Fibroblast of skin of left quadriceps (primary cell): ENCODE data around the gene PRRT1.

Source experiments
- DNase-seq, 2 experiments: peaks; one replicate each; pipeline ENCODE4 v3.0.0-alpha.2; 2013; ENCODE audit warnings: low read depth in 2 of 2

PRRT1 gene

DNA sequence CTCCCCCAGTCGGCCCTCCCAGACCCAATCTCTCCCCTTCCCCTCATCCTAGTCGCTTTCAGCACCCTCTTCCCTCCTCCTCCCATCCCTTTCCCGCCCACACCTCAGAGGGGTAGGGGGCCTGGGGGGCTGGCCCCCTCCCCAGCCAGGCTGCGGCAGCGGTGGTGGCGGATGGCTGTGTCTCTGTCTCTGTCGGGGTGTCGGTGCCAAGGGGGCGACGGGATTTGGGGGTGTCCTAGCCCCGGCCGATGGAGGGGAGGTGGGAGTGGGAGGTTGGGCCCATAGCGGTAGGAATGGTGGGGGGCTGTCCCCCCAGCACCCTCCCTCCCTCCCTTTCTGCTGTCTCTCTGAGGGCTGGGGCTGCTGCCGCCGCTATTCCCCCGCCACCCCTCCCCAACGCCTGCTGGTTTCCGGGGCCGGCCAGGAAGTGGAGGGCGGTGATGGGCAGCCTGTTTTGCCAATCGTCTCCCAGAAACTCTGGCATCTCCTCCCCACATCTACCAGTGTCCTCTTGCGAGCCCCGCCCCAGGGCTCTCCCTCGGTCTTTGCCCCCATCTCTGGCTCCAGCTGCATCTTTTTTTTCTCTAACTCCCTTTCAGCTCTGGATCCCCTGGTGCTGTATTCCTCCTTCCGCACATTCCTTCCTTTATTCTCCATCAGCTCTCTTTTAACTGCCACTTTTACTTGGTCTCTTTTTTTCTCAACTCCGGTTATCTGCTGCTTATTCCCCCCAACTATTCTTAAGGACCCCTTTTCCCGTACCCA, 24.2 kb upstream of the PRRT1 start, which contains the start of gene AGPAT1:
AGPAT1 (minus strand) TSS at position 374 of the 765 bp plus-strand sequence. CDS start 4,588 bp downstream, outside the sequence.
- peak; percentile 96 for DNase-seq

DNA sequence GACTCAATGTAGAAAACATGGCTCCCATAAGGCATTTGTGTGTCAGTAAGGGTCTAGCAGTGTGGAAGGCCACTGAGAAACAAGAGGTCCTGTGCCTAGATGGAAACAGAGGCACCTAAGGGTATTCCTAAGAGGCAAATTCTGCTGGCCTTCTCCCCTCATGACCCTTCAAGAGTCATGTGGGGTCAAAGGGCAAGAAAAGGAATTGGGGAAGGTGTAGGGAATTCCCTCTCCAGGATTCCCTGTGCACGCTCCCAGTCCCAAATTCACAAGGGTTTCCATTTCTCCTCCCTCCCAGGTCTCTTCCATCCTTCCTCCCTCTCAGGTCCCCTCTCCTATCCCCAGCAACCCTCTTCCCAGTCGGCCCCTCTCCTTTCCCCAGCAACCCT, 23.6 kb upstream of the PRRT1 start:
- no peak for DNase-seq

DNA sequence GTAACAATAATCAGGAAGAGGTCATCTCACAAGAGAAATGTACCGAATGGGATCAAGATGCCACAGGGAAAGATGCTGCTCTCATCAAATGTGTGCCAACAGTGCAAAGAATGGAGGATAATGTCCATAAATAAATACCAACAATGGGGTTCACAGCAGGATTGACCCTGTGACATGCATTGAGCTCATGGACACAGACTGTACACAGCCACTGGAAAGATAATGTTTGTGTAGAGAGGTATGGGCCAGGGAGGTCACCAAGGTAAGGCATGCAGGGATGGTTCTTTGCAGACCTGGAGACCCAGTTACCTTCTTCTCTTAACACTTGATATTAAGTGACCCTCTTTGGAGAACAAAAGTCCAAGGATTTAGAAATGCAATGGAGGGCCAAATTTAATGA, 22.7 kb upstream of the PRRT1 start:
- DNase-seq: no peak

DNA sequence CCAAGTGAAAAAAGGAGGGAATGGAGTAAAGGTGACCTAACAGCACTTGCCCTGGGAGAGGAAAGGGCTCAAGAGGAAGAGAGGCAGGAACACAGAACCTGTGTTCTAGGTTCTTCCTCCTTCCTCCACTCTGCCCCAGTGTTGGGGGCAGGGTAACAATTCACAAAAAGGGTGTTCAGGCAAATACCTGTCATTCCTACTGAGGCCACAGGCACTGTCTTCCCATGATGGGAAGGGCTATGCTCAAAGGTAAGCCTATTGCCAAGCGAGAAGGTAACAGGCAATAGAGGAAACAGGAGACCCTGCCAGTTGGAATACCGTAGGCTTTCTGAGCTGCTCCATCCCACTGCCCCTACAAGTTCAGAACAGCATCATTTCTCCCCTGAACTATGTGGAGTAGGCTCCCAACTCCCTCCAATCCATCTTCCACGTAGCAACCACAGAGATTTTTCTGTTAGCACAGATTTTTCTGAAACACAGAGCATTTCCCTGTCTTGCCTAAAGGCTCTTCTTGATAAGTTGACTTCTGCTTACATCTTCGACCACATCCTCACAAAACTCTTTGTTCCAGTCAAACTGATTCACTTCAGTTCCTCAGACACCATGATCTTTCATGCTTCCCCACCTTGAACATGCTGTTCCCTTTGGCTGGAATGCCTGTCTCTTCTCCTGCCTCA, 21.4 kb upstream of the PRRT1 start:
- no peak for DNase-seq

DNA sequence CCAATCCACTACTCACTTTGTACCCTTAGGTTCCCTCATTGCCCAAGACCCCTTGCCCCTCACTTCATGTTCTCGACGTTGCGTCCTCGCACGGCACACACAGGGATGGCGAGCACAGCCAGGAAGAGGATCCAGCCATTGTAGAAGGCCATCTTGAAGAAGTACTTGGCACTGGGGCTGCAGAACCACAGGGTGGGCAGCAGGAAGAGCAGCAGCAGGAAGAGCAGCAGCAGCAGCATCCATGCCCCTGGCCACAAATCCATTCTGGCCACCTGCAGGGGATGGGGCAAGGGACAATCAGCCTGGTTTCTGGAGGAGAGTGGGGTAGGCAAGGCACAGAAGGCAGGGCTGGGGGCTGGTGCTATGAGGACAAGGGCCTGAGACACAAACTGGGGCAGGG, 19.5 kb upstream of the PRRT1 start:
- DNase-seq: no peak

DNA sequence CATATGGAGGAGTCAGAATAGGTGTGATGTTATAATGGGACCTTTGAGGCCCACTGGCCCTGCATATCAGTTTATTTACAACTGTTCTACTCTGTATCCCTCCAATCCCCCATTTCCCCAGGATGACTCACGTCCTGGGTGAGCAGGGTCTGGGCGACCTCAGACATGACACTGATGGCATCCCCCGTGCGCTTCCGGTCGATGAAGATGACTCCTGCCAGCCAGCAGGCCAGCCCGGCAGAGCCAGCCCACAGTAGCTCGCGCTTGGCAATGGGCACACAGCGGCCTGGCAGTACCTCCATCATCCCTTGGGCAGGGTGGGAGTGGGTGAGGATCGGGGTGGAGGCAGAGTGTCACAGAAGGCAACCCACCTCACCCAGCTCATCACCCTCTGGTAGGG, 18.6 kb upstream of the PRRT1 start:
- no peak for DNase-seq

DNA sequence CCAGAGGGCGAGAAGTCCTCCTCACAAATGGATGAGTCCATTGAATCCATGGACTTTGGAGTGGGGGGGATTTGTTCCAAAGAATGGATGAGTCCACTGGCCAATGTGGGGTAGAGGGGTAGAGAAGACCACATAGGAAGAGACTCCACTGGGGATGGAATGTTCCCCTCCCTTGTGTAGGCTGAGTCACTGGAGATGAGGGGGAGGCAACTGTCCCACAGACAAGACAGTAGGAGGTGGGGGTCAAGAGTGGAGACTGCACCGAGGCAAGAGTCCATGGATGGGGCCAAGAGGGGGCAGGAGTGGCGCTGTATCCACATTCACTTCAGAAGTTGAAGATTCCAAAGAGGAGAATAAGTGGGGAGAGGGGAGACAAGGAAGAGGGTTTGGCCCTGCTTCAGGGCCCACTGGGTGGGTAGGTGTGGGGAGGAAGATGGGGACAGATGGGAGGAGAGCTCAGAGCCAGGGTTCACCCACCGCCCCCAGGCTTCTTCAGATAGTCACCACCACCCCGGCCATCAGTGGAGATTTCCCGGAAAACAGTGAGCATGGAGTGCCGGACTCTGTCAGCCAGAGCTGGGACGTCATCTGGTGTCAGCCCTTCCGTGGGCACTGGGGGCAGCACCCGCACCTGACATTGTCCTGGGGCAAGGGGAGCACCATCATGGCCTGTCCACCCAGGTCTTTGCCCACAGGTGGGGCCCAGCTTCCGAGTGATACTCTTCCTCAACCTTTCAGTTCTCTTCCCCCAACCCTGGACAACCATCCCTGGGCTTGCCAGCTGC, 17.3 kb upstream of the PRRT1 start:
- DNase-seq: no peak

DNA sequence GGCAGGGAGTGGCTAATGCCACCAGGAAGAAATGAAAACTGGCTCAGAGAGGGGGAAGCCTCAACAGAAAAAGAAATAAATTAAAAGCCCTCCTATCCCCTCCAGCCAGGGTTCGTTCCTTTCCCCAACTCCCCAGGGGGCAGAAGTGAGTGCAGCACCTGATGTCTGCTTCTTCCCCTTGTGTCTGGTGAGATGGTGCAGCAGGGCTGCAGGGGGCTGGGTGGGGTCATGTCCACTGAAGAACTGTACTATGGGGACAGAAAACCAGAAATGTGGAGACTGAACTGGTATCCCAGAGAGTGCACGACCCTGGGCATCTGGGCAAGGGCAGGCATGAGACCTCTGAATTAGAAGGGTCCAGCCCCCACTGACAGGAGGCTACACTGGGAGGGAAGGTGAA, 16.6 kb upstream of the PRRT1 start:
- DNase-seq: no peak

DNA sequence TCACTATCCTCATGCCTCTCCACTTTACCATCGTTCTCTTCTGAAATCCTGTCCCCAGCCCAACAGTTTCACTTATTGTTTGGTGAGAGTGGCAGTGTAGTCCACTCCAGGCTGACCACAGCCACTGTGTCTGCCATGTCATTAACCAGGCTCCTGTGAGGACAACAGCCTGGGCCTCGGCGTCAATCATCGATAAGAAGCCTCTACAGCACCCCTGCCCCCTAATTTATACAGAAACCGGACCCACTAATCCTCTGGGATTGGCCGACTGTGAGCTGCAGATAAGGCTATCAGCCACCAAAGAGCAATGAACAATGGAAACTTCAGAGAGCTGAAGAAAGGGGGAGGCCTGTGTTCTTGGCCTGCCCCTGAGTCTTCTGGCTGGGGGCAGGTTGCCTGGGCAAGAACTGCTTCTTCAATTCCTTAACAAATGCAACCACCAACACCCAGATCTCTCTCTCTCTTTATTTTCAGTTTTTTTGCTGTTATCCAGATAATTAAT, 16.1 kb upstream of the PRRT1 start:
- DNase-seq: no peak

DNA sequence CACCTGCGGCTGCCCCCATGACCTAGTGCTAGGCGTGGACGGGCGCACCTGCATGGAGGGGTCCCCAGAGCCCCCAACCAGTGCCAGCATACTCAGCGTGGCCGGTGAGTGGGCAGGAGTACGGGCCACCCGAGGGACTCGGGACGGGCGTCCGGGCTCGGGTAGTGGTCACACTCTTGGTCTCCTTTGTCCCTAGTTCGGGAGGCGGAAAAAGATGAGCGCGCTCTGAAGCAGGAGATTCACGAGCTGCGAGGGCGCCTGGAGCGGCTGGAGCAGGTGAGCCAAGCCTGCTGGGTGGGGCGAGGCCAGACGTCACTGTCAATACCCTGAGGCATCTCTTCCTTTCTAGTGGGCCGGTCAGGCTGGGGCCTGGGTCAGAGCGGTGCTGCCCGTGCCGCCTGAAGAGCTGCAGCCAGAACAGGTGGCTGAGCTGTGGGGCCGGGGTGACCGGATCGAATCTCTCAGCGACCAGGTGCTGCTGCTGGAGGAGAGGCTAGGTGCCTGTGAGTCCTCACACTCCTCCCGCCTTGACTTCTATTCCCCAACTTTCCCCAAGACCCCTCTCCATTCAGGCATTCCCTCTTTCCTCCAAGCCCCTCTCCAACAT, 15.5 kb upstream of the PRRT1 start:
- DNase-seq: no peak

DNA sequence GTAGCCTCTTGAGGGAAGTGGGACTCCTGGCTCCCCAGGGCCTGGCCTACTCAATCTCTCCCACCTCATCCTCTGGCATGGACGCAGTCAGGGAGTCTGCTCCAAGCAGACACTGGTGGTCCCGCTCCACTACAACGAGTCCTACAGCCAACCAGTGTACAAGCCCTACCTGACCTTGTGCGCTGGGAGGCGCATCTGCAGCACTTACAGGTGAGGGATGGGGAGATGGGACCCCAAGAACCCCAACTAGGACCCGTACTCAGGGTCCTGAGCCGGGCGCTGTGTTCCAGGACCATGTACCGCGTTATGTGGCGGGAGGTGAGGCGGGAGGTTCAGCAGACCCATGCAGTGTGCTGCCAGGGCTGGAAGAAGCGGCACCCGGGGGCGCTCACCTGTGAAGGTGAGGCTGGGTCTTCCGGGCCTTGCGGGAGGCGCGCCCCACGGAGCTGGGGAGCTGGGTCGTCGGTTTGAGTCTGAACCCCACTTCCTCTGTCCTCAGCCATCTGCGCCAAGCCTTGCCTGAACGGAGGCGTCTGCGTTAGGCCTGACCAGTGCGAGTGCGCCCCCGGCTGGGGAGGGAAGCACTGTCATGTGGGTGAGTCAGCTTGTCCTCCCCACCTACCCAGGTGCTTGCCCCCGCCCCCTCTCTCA, 14.8 kb upstream of the PRRT1 start:
- no peak for DNase-seq

DNA sequence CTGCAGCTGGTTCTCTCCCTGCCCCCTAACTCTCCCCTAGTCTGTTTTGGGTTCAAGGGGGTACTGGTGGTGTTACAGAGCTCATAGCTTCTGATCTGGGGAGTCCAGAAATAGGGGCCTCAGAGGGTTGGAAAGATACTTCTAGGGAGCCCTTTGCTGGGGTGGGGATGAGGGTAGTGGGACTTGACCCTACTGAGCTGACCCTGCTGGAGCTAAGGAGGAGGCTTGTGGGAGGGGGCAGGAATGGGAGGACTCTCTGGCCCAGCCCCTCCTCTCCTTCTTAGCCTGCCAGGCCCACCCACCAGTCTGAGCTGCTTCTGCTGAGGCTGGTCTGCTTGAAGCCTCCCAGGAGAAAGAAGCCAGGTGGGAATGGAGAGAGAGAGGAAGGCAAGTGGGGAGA, 12.6 kb upstream of the PRRT1 start, which contains the start of gene EGFL8:
EGFL8 (plus strand) TSS at position 301 of the 400 bp plus-strand sequence. CDS start 1,571 bp downstream, outside the sequence.
- DNase-seq: no peak

DNA sequence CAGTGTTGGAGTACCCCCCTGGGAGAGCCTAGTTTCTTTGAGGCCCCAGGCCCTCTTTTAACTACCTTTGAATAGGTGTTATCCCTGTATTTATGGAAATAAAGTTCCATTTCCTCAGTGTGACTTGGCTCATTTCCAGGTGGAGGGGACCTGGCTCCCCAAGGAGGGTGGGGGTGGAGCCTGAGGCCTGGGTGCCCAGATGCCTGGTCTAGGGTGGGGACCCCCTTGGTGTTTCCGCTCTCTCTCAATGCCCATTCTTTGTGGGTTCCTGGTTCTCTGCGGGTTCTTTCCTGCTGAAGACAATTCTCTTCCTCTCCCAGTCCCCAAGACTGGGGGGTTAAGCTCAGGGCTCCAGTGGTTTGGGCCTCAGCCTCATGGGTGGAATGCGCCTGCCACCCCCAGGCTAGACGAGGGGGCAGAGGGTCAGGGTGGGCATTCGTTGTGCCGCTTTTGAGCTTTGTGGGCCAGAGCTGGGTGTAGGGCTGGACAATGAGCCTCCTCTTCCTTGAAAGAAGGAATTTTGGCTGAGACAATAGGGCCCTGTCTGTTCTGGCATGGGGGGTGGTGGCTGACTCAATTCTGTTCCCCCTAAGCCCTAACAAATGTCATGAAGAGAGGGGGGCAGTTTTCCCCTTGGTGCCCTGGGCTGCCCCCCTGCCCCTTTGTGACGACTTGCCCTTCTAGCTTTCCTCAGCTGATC, 12.0 kb upstream of the PRRT1 start:
- no peak for DNase-seq

DNA sequence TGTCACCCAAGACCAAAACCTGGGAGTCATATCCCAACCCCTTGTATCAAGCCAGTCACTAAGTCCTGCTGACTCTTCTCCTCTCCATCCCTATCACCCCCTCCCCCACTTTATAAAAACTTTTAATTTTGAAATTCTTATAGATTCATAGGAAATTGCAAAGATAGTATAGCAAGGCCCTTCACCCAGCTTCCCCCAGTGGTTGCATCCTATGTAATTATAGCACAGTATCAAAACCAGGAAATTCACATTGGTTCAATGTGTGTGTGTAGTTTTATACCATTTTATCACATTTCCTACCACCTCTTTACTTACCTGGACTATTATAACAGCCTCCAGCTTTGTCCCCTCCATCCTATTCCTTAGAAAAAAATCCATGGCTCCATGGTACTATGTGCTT, 6.3 kb upstream of the PRRT1 start:
- DNase-seq: no peak

DNA sequence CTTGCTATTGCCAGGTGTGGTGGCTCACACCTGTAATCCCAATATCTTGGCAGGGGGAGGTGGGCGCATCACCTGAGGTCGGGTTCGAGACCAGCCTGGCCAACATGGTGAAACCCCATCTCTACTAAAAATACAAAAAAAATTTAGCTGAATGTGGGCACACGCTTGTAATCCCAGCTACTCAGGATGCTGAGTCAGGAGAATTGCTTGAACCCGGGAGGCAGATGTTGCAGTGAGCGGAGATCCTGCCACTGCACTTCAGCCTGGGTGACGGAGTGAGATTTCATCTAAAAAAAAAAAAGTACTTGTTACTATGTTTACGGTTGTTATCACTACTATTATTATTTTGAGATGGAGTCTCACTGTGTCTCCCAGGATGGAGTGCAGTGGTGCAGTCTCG, 5.2 kb upstream of the PRRT1 start:
- DNase-seq: no peak

DNA sequence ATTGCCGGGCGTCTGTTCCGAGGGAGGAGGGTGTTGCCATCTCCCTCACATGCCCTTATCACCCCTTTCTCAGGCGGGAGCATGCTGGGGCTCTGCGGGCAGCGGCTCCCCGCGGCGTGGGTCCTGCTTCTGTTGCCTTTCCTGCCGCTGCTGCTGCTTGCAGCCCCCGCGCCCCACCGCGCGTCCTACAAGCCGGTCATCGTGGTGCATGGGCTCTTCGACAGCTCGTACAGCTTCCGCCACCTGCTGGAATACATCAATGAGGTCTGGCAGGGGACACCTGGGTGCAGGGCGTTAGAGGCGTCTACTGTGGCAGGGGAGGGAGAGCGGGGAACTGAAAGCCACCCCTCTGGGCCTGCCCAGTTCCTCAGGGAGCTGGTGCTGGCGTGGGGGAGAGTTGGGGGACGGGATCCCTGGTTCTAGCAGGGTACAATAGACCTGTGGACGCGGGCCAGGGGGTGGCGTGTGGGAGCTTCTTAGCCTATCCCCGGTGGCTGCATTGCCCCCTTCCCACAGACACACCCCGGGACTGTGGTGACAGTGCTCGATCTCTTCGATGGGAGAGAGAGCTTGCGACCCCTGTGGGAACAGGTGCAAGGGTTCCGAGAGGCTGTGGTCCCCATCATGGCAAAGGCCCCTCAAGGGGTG, 2.9 kb upstream of the PRRT1 start:
- DNase-seq: no peak

DNA sequence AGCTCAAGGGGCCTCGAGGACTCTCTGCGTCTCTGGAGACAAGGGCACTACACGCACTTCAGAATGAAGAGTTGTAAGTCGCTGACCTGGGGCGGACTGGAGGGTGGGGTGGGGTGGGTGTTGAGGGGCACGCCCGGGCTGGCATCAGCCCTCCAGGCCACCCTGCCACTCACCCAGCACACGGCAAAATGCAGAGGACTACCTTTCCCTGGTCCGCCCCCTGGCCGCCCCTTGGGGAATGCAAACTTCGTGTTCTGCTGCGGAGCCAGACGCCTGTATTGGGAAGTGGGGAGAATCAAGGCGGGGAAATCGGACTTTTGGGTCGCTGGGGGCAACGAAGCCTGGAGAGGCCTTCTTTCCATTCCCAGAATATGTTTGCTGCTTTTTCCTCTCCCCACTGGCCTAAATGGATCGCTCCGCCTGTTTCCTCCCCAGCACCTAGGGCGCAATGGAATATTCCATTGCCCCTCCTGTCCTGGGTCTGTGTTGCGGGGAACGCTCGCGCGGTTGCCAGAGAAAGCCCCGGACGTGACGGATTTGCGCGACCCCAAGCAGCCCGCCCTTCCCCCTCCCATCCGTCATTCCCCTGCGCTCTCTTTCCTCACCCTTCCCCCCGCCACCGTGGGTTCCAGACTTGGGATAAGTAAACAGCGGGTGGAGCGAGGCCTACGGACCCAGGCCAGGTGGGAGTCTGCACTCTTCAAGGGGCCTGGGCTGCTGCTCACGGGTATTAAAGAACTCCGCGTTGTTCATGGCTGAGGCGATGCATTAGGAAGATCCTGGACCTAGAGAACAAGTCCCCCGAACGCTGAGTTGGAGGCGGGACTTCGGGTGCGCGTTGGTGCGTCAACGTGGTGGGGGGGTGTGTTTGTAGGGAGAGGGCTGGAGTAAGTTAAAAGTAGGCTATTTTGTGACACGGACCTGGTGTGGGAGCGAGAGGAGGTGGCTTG, 2.1 kb upstream of the PRRT1 start, which contains the start of gene PPT2:
PPT2 (plus strand) TSS at position 578 of the 950 bp plus-strand sequence. CDS start 454 bp downstream, outside the sequence.
- DNase-seq: peak; percentile 88

DNA sequence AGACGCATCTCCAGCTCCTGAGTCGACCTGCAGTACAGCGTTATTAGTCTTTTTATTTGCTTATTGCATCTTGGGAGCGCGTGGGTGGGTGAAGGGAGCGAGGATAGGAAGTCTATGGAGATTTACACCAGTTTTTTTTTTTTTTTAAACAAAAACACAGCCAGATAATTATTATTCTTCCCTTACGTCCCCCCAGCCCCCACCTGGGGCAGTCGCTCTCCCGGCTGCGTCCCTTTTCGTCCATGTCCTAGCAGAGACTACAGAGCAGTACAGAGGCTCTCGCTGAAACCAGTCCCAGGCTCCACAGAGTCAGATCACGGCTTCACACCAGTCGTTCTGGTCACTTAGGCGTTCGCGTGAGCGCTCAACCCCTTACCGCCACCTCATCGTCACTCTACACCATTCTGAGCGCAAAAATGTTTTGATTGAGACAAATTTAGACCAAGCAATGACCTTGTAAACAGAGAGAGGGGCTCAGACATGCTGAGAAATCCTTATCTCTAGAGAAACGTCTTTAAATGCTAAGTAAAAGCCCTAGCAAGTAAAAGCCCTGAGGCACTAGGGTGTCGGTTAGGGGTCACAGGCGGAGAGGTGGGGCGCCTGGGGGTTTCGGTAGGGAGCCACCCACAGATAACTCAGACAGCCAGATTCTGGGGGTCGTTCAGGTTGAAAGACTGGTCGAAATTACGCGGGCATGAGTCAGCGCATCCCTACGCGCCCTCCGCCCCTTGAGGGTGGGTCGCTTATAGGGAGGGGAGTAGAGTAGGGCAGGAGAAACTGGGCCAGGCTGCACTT, 1.2 kb upstream of the PRRT1 start:
- DNase-seq: no peak
